ENCODE measurements around the gene IL17C. TPM values are rescaled to one million over a fixed set of nuclear protein-coding genes. Genes with fewer than 3 reads are reported as not detected.

IL17C gene
- total RNA-seq, 2 experiments from 2014 or later: 0.23 to 0.43 TPM

GRCh38 chr16:88645455-88645854, 7.1 kb downstream of the IL17C start:
- ChIA-PET CTCF (no interaction called here), POLR2A (no interaction called here)
- H3K9me3 Mint-ChIP-seq: no peaks in the 10 kb centered on the region
- peaks cover 41% of the 10 kb centered on the region for H3K36me3 Mint-ChIP-seq (ENCODE audit: low read depth)
- no peak for DNase-seq
- H3K4me1 Mint-ChIP-seq: peaks cover 16% of the 10 kb centered on the region
- H3K27me3 Mint-ChIP-seq: peaks cover 5% of the 10 kb centered on the region
- H3K4me3 Mint-ChIP-seq: no peak overlapping the region
- H3K27ac Mint-ChIP-seq: no peak overlapping the region

- Mint-ChIP-seq H3K27ac (no peak overlapping the region), H3K27me3 (peaks cover 2% of the 10 kb centered on the region), H3K9me3 (no peaks in the 10 kb centered on the region), H3K4me1 (peaks cover 16% of the 10 kb centered on the region), H3K4me3 (no peak overlapping the region), H3K36me3 (ENCODE audit: low read depth) (peaks cover 41% of the 10 kb centered on the region)
- POLR2A ChIA-PET: no interaction called here
- CTCF ChIA-PET: no interaction called here
- no peak for DNase-seq
Observed at GRCh38 chr16:88645941-88646340, 7.6 kb downstream of the IL17C start.

DNA sequence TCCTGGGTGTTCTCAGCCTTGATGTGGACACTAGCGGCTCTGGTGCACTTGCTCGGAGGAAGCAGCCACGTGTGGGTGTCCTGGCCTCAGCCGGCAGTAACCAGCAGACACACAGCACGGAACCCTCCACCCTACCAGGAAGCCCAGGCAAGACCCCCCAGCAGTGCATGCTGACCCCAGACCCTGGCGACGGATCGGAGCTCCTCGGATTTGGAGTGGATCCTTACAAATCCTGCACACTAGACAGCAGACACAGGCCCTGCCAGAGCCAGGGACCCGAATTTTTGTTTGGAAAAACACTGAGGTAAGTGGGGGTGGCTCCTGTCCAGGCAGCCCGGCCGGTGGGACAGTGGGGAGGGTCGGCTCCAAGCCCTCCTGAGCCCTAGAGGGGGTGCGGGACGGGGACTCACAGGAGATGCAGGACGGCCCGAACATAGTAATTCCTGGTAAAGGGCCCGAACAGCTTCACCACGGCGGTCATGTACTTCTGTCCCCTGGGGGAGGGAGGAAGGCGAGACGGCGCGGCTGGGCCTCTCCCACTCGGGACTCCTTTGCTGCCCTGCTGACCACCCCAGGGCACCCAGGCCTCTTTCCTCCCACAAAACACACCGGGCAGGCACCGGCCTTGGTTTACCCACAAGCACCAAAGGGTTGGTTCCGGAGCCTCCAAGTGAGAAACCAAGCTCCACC, 8.1 kb downstream of the IL17C start:
- DNase-seq: no peak
- ChIA-PET CTCF (interaction anchor here (0.8 kb wide), 1 partner anchor 76 kb away, joined by 3 read pairs; no protein-coding TSS in a partner anchor), POLR2A (no interaction called here)
- Mint-ChIP-seq H3K4me1 (peaks cover 21% of the 10 kb centered on the region), H3K36me3 (ENCODE audit: low read depth) (peaks cover 41% of the 10 kb centered on the region), H3K9me3 (no peaks in the 10 kb centered on the region), H3K4me3 (no peak overlapping the region), H3K27ac (no peak overlapping the region), H3K27me3 (no peaks in the 10 kb centered on the region)

DNA sequence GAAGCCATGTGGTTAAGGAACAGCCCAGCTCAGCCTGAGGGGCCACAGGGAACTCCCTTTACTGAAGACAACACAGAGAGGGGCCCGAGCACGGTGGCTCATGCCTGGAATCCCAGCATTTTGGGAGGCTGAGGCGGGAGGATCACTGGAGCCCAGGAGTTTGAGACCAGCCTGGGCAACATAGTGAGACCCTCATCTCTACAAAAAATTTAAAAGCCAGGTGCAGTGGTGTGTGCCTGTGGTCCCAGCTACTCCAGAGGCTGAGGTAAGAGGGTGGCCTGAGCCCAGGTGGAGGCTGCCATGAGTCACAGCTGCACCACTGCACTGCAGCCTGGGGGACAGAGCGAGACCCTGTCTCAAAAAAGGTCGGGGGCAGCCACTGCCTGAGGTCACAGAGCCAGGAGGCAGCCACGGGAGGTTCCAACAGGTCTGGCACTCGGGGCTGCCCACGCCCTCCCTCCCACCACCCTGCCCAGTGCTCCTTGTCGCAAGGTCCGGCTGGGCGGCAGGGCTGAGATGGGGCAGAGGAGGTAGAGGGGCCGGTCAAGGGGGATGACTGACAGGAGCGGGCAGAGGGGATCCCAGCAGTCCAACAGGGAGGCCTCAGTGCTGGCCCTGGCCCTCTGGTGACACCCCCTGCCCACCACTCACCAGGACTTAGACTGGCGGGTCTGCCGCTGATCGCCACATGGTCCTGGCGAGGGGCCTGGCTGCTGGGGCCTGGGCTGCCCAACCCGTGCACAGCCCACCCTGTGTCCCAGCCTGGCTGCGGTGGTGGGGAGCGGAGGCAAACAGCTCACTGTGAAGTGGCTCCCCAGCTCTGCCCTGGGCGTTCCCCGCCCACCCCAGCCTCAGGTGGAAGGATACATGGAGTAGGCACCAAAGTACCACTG, 9.1 kb downstream of the IL17C start:
- Mint-ChIP-seq H3K9me3 (no peaks in the 10 kb centered on the region), H3K27ac (no peak overlapping the region), H3K27me3 (no peaks in the 10 kb centered on the region), H3K4me1 (peaks cover 24% of the 10 kb centered on the region), H3K36me3 (ENCODE audit: low read depth) (peaks cover 36% of the 10 kb centered on the region), H3K4me3 (no peak overlapping the region)
- DNase-seq: no peak
- CTCF ChIA-PET: interaction anchor here (0.8 kb wide), 1 partner anchor 77 kb away, joined by 3 read pairs; no protein-coding TSS in a partner anchor
- POLR2A ChIA-PET: interaction anchor here (1.0 to 4.3 kb wide), 3 partner anchors 8 to 77 kb away, joined by 3 to 34 read pairs (median 4); partner anchors contain the start of genes IL17C and ZC3H18

GRCh38 chr16:88649195-88649923, 11.0 kb downstream of the IL17C start:
- DNase-seq: no peak
- Mint-ChIP-seq H3K4me3 (peak overlapping the region; percentile 90), H3K27ac (peak overlapping the region; percentile 76), H3K27me3 (no peaks in the 10 kb centered on the region), H3K9me3 (no peaks in the 10 kb centered on the region), H3K36me3 (ENCODE audit: low read depth) (peaks cover 34% of the 10 kb centered on the region), H3K4me1 (peaks cover 28% of the 10 kb centered on the region)
- ChIA-PET POLR2A (interaction anchor here (0.7 to 4.3 kb wide), 12 partner anchors 10 to 207 kb away, joined by 3 to 38 read pairs (median 8); partner anchors contain the start of genes CTU2, GALNS, IL17C and RNF166), CTCF (interaction anchor here (1.1 kb wide), 1 partner anchor 36 kb away, joined by 3 read pairs; no protein-coding TSS in a partner anchor)

DNA sequence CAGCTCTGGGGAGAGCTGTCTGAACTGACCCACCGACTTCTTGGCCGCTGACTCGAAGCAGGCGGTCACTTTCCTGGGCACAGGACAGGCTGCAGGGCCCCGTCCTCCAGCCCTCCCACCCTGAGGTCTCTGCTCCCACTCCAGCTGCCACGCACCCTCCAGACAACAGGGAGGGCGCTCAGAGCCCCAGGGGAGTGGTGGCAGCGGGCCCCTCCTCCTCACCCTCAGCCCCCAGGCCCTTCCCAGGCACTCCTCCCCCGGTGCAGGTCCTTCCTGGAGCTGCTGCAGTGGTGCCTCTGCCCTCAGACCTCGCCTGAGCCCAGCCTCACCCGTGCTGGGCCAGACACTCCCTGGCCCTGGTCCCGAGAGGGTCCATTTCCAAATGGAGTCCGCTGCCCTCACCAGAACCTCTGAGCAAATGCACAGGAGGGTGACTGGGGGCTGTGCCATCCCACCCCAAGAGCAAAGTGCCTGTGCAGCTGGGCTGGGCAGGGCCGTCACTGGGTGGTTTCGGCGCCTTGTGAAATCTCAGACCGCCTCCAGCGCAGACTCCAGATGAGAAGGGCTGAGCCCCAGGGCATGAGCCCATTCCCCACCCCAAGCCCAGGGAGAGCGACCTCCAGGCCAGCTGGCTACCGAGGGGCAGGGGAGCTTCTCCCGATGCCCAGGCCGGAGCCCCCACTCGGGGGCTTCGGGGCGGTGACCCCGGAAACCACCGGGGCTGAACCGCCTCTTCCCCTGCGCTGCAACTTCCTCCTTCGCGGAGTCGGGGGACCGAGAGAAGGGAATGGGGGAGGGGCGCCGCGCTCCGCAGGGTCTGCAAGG, 11.8 kb downstream of the IL17C start:
- peaks cover 26% of the 10 kb centered on the region for H3K4me1 Mint-ChIP-seq
- peak overlapping the region; percentile 96 for H3K27ac Mint-ChIP-seq
- CTCF ChIA-PET: interaction anchor here (1.1 kb wide), 1 partner anchor 35 kb away, joined by 3 read pairs; no protein-coding TSS in a partner anchor

GRCh38 chr16:88650749-88651275, 12.4 kb downstream of the IL17C start, which contains the start of gene CYBA:
TSS of gene CYBA (minus strand) at chr16:88651053. CDS start at chr16:88651013, 40 bp downstream.
- Mint-ChIP-seq H3K9me3 (no peaks in the 10 kb centered on the region), H3K27me3 (no peaks in the 10 kb centered on the region), H3K4me3 (peak within 1 kb of the TSS; percentile 90), H3K36me3 (ENCODE audit: low read depth) (peaks cover 30% of the 10 kb centered on the region), H3K4me1 (peaks cover 26% of the 10 kb centered on the region), H3K27ac (peak within 1 kb of the TSS; percentile 96)
- CTCF ChIA-PET: no interaction called here
- POLR2A ChIA-PET: interaction anchor here (1.0 to 4.3 kb wide), 12 partner anchors 8 to 130 kb away, joined by 3 to 38 read pairs (median 8); partner anchors contain the start of genes CTU2, IL17C and RNF166
- peak; percentile 92 for DNase-seq

More for the DNA sequence above, 11.8 kb downstream of the IL17C start:
- peak overlapping the region; percentile 90 for H3K4me3 Mint-ChIP-seq
- no peaks in the 10 kb centered on the region for H3K9me3 Mint-ChIP-seq
- POLR2A ChIA-PET: interaction anchor here (0.7 to 4.3 kb wide), 15 partner anchors 8 to 207 kb away, joined by 3 to 38 read pairs (median 4); partner anchors contain the start of genes CTU2, GALNS, IL17C and RNF166
- peaks cover 32% of the 10 kb centered on the region for H3K36me3 Mint-ChIP-seq (ENCODE audit: low read depth)
- DNase-seq: peak; percentile 49
- H3K27me3 Mint-ChIP-seq: no peaks in the 10 kb centered on the region

- H3K9me3 Mint-ChIP-seq: no peaks in the 10 kb centered on the region
- CTCF ChIA-PET: no interaction called here
- POLR2A ChIA-PET: interaction anchor here (1.0 to 4.3 kb wide), 9 partner anchors 9 to 121 kb away, joined by 3 to 38 read pairs (median 9); partner anchors contain the start of genes CTU2, IL17C and RNF166
- H3K27me3 Mint-ChIP-seq: no peaks in the 10 kb centered on the region
- peak overlapping the region; percentile 90 for H3K4me3 Mint-ChIP-seq
- peaks cover 26% of the 10 kb centered on the region for H3K4me1 Mint-ChIP-seq
- H3K27ac Mint-ChIP-seq: peak overlapping the region; percentile 96
- DNase-seq: peak; percentile 90
- peaks cover 30% of the 10 kb centered on the region for H3K36me3 Mint-ChIP-seq (ENCODE audit: low read depth)
Observed at GRCh38 chr16:88651276-88651988, 13.1 kb downstream of the IL17C start.

DNA sequence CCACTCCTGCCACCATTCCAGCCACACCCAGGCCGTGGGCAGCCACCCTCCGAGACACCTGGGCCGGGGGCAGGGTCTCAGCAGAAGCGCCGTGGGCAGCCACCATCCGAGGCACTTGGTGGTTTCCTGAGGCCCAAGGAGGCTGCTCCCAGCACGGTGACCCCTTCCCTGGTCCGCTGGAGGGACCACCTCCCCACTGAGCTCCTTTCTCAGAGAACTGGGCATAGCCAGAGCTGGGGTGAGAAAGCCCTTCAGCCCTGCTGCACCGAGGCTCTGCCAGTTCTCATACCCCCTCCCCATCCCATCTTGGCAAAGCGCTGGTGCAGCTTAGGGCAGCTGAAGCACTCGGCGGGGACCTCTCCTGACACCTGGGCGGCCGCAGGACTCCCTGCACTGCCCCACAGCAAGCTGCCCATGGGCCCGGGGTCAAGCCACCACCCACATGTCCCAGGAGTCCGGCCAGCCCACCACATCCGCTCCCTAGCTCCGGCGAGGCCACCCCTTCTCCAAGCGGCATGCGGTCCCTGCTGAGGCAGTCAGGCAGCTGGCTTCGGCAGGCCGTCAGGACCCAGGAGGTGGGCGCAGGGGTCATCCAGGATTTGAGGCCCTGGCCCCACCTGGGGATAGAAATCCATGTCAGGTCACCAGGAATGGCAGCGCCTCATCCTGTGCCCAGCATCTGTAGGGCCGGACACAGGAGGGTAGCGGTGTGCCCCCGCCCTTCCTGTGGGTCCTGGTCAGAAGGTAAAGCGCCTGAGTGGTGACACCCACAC, 13.8 kb downstream of the IL17C start:
- ChIA-PET POLR2A (interaction anchor here (3.7 to 4.3 kb wide), 2 partner anchors 12 to 51 kb away, joined by 34 to 38 read pairs; partner anchors contain the start of genes CTU2, IL17C and RNF166), CTCF (no interaction called here)
- Mint-ChIP-seq H3K36me3 (ENCODE audit: low read depth) (peaks cover 33% of the 10 kb centered on the region), H3K4me3 (peak overlapping the region; percentile 41), H3K27me3 (no peaks in the 10 kb centered on the region), H3K27ac (peak overlapping the region; percentile 96), H3K9me3 (no peaks in the 10 kb centered on the region), H3K4me1 (peaks cover 26% of the 10 kb centered on the region)
- no peak for DNase-seq

- H3K4me1 Mint-ChIP-seq: peaks cover 26% of the 10 kb centered on the region
- H3K4me3 Mint-ChIP-seq: no peak overlapping the region
- H3K27ac Mint-ChIP-seq: peak overlapping the region; percentile 96
- POLR2A ChIA-PET: interaction anchor here (3.7 kb wide), 1 partner anchor 51 kb away, joined by 38 read pairs; the partner anchor contains the start of genes CTU2 and RNF166
- H3K36me3 Mint-ChIP-seq (ENCODE audit: low read depth): peaks cover 33% of the 10 kb centered on the region
- no peak for DNase-seq
- no peaks in the 10 kb centered on the region for H3K27me3 Mint-ChIP-seq
- CTCF ChIA-PET: no interaction called here
- H3K9me3 Mint-ChIP-seq: no peaks in the 10 kb centered on the region
Observed at GRCh38 chr16:88652762-88653063, 14.3 kb downstream of the IL17C start.
